ENCODE results near the gene ABCB9. TPM values are rescaled to one million over a fixed set of nuclear protein-coding genes. Genes with fewer than 3 reads are reported as not detected.

The ABCB9 gene
- total RNA-seq, 1 donor from 2014 or later = 1.9 TPM

GRCh38 chr12:122937622-122938091 lies 28.6 kb downstream of the ABCB9 start:
- no peak overlapping the region for H3K27ac Mint-ChIP-seq
- Histone ChIP-seq H3K4me2 (no peak overlapping the region), H3K9me3 (ENCODE audit: low read depth) (no peaks in the 10 kb centered on the region), H3K9ac (no peak overlapping the region), H3K4me1 (peaks cover 9% of the 10 kb centered on the region), H4K20me1 (ENCODE audit: low read depth) (no peaks in the 10 kb centered on the region), H3K36me3 (no peaks in the 10 kb centered on the region), H3F3A (ENCODE audit: low read depth) (peaks cover 15% of the 10 kb centered on the region), H3K4me3 (no peak overlapping the region), H3K79me2 (ENCODE audit: low read depth) (no peaks in the 10 kb centered on the region), H3K27me3 (no peaks in the 10 kb centered on the region), H2AFZ (replicated peaks) (no peak overlapping the region), H3K27ac (no peak overlapping the region)
- H3K4me1 Mint-ChIP-seq = peaks cover 6% of the 10 kb centered on the region
- H3K9me3 Mint-ChIP-seq = no peaks in the 10 kb centered on the region
- H3K27me3 Mint-ChIP-seq (ENCODE audit: insufficient read depth, low read depth) = peaks cover 10% of the 10 kb centered on the region
- TF ChIP-seq CTCF (IDR thresholded peaks at IDR 0.05) = no peak
- TF ChIP-seq EZH2 (IDR thresholded peaks at IDR 0.05) = no peak
- no peak for TF ChIP-seq EZH2phosphoT487 (IDR thresholded peaks at IDR 0.05)
- H3K36me3 Mint-ChIP-seq = peaks cover 4% of the 10 kb centered on the region
- no peak for DNase-seq (ENCODE audit: low spot score)
- H3K4me3 Mint-ChIP-seq = no peak overlapping the region

GRCh38 chr12:122935318-122935717 lies 30.9 kb downstream of the ABCB9 start:
- Histone ChIP-seq H3K9ac (peak overlapping the region; percentile 58), H4K20me1 (ENCODE audit: low read depth) (no peaks in the 10 kb centered on the region), H3K4me3 (no peak overlapping the region), H2AFZ (replicated peaks) (peak overlapping the region; percentile 85), H3K27ac (peak overlapping the region; percentile 84), H3F3A (ENCODE audit: low read depth) (peaks cover 15% of the 10 kb centered on the region), H3K4me1 (peaks cover 9% of the 10 kb centered on the region), H3K36me3 (no peaks in the 10 kb centered on the region), H3K79me2 (ENCODE audit: low read depth) (no peaks in the 10 kb centered on the region), H3K4me2 (no peak overlapping the region), H3K27me3 (no peaks in the 10 kb centered on the region), H3K9me3 (ENCODE audit: low read depth) (no peaks in the 10 kb centered on the region)
- Mint-ChIP-seq H3K4me3 (no peak overlapping the region), H3K9me3 (no peaks in the 10 kb centered on the region), H3K36me3 (peaks cover 4% of the 10 kb centered on the region), H3K27me3 (ENCODE audit: insufficient read depth, low read depth) (peaks cover 10% of the 10 kb centered on the region), H3K4me1 (peaks cover 6% of the 10 kb centered on the region), H3K27ac (peak overlapping the region; percentile 78)
- TF ChIP-seq EZH2phosphoT487 (IDR thresholded peaks at IDR 0.05) (no peak), EZH2 (IDR thresholded peaks at IDR 0.05) (no peak), CTCF (IDR thresholded peaks at IDR 0.05) (no peak)
- peak; percentile 56 for DNase-seq (ENCODE audit: low spot score)

- H3K4me3 ChIP-seq = no peak overlapping the region
- TF ChIP-seq EZH2phosphoT487 (IDR thresholded peaks at IDR 0.05) (no peak), EZH2 (IDR thresholded peaks at IDR 0.05) (no peak), CTCF (IDR thresholded peaks at IDR 0.05) (no peak)
Measured at GRCh38 chr12:122934722-122935121, 31.5 kb downstream of the ABCB9 start.

More at GRCh38 chr12:122934722-122935121, 31.5 kb downstream of the ABCB9 start:
- H4K20me1 ChIP-seq (ENCODE audit: low read depth) = no peaks in the 10 kb centered on the region
- no peak overlapping the region for H2AFZ ChIP-seq (replicated peaks)
- H3K4me1 ChIP-seq = peaks cover 9% of the 10 kb centered on the region
- H3K9me3 Mint-ChIP-seq = no peaks in the 10 kb centered on the region
- no peak overlapping the region for H3K4me2 ChIP-seq
- H3K4me1 Mint-ChIP-seq = peaks cover 6% of the 10 kb centered on the region
- H3K27ac ChIP-seq = no peak overlapping the region
- H3K27me3 ChIP-seq = no peaks in the 10 kb centered on the region
- H3F3A ChIP-seq (ENCODE audit: low read depth) = peaks cover 15% of the 10 kb centered on the region
- peaks cover 4% of the 10 kb centered on the region for H3K36me3 Mint-ChIP-seq
- no peaks in the 10 kb centered on the region for H3K79me2 ChIP-seq (ENCODE audit: low read depth)
- H3K9ac ChIP-seq = no peak overlapping the region
- no peak overlapping the region for H3K27ac Mint-ChIP-seq
- DNase-seq (ENCODE audit: low spot score) = no peak
- H3K9me3 ChIP-seq (ENCODE audit: low read depth) = no peaks in the 10 kb centered on the region
- peaks cover 9% of the 10 kb centered on the region for H3K27me3 Mint-ChIP-seq (ENCODE audit: insufficient read depth, low read depth)
- H3K36me3 ChIP-seq = no peaks in the 10 kb centered on the region
- H3K4me3 Mint-ChIP-seq = no peak overlapping the region

Data from neural progenitor cell (in vitro differentiated cells).